Peyer's patch (tissue), 4 donors: ENCODE results near the gene ABCF1.

Source experiments
- CTCF ChIP-seq, 6 experiments: fragments of 450-650 bp in 4 of 6; fragments of 200-600 bp in 2 of 6; sonication (generic) in 1 of 6; IDR thresholded peaks; one replicate each; pipeline ENCODE4 v1.5.1; 2017 to 2019; ENCODE audit warnings: antibody characterized with exemption in 6 of 6, mild to moderate bottlenecking in 3 of 6, moderate library complexity in 1 of 6
- POLR2A ChIP-seq, 2 donors: fragments of 450-650 bp; IDR thresholded peaks; one replicate each; pipeline ENCODE4 v1.5.1; 2017; ENCODE audit warnings: antibody characterized with exemption in 2 of 2, mild to moderate bottlenecking in 2 of 2, moderate library complexity in 2 of 2

- no peak for TF ChIP-seq CTCF (IDR thresholded peaks at IDR 0.05)
- TF ChIP-seq POLR2A (IDR thresholded peaks at IDR 0.05), result peak in 1 of 2 donors; percentile 33
Measured at GRCh38 chr6:30615219-30615957, 44.1 kb downstream of the ABCF1 start.
